K562 (cell line): ENCODE results near the gene PRKCSH.

Experiments
- HBP1 ChIP-seq: fragments of 450-650 bp; formaldehyde crosslinking; IDR thresholded peaks from 2 replicates; pipeline ENCODE4 v1.4.0; 2022; ENCODE audit warnings: missing genetic modification characterization
- MAX ChIP-seq: sonication (generic); formaldehyde crosslinking; IDR thresholded peaks from 2 replicates; pipeline ENCODE4 v1.9.0; 2022; ENCODE audit warnings: mild to moderate bottlenecking, missing genetic modification reagents

GRCh38 chr19:11464333-11465265 is 29.2 kb downstream of the PRKCSH start:
- no peak for TF ChIP-seq HBP1
- no peak for TF ChIP-seq MAX (CRISPR knock-in tag)
